A673 (cell line): ENCODE results near the gene LPIN2. TPM values are rescaled to one million over a fixed set of nuclear protein-coding genes. Genes with fewer than 3 reads are reported as not detected.

Experiments
- BruUV-seq: library from RNA; stranded (reverse); fragments of 400-500 nt; replicated peaks from 2 replicates; lab custom pipeline; 2021; lab: Mats Ljungman, UMichigan
- CTCF ChIA-PET: fragments of 300-600 bp; sonication (Branson Sonifier 250); formaldehyde crosslinking; loops from one replicate; lab custom pipeline; 2022; ENCODE audit warnings: antibody characterized with exemption; lab: Charles Lee
- POLR2A ChIA-PET: fragments of 300-600 bp; sonication (Branson Sonifier 250); formaldehyde crosslinking; loops from one replicate; lab custom pipeline; 2022; ENCODE audit warnings: antibody characterized with exemption; ENCODE audit not compliant: low non-redundant PET; lab: Charles Lee
- DNase-seq: peaks from one replicate; pipeline ENCODE4 v3.0.0-alpha.2; 2015; ENCODE audit warnings: low spot score
- H3K27ac ChIP-seq: fragments of 200-600 bp; sonication (generic); 2 replicates; pipeline ENCODE4 v1.5.1; 2016; ENCODE audit warnings: mixed run types, low read depth, mild to moderate bottlenecking, mixed read lengths, antibody characterized with exemption, low read length; ENCODE audit not compliant: poor library complexity, severe bottlenecking
- H3K27me3 ChIP-seq: fragments of 200-600 bp; sonication (generic); replicated peaks from 2 replicates; pipeline ENCODE4 v1.6.1; 2017; ENCODE audit warnings: mixed run types, low read depth, mild to moderate bottlenecking, mixed read lengths, antibody characterized with exemption, low read length; ENCODE audit not compliant: insufficient read depth, poor library complexity
- H3K36me3 ChIP-seq: fragments of 200-600 bp; sonication (generic); 2 replicates; pipeline ENCODE4 v1.6.1; 2016; ENCODE audit warnings: mixed run types, mild to moderate bottlenecking, mixed read lengths, antibody characterized with exemption, low read length; ENCODE audit not compliant: insufficient read depth, poor library complexity, severe bottlenecking
- H3K4me1 ChIP-seq: fragments of 200-600 bp; sonication (generic); 2 replicates; pipeline ENCODE4 v1.6.1; 2017; ENCODE audit warnings: mixed run types, mild to moderate bottlenecking, mixed read lengths, antibody characterized with exemption, low read length; ENCODE audit not compliant: insufficient read depth, poor library complexity, severe bottlenecking
- H3K4me3 ChIP-seq: fragments of 200-600 bp; sonication (generic); 2 replicates; pipeline ENCODE4 v1.5.1; 2016; ENCODE audit warnings: low read depth, mixed run types, mild to moderate bottlenecking, mixed read lengths, low read length; ENCODE audit not compliant: poor library complexity, severe bottlenecking
- H3K9me3 ChIP-seq: fragments of 200-600 bp; sonication (generic); 2 replicates; pipeline ENCODE4 v1.6.1; 2016; ENCODE audit warnings: mixed run types, low read depth, mild to moderate bottlenecking, mixed read lengths, antibody characterized with exemption, low read length; ENCODE audit not compliant: poor library complexity, severe bottlenecking
- EZH2 ChIP-seq: fragments of 200-600 bp; sonication (generic); IDR thresholded peaks from 2 replicates; pipeline ENCODE4 v1.6.1; 2017; ENCODE audit warnings: borderline replicate concordance, low read depth, mild to moderate bottlenecking, mixed read lengths, antibody characterized with exemption, low read length; ENCODE audit not compliant: poor library complexity, severe bottlenecking
- intact Hi-C: fragments of 100-400 bp; cut with micrococcal nuclease; formaldehyde crosslinking; loops from one replicate; pipeline ENCODE4 v1.10.0; 2022; ENCODE audit not compliant: unreplicated experiment
- total RNA-seq: library from RNA; stranded (reverse); gene quantifications from 2 replicates; pipeline ENCODE4 v1.2.3, GENCODE V29; 2021
- TF ChIP-seq, protein P1 (sequence below): fragments of 300-800, 200-600 bp; sonication (generic); conservative IDR thresholded peaks from 2 replicates; pipeline ENCODE4 v1.5.1; 2017; ENCODE audit warnings: low read depth, mild to moderate bottlenecking, antibody characterized with exemption, low read length, moderate library complexity, mixed read lengths

Gene LPIN2
- total RNA-seq, 1 experiment from 2014 or later = 22.5 TPM

DNA sequence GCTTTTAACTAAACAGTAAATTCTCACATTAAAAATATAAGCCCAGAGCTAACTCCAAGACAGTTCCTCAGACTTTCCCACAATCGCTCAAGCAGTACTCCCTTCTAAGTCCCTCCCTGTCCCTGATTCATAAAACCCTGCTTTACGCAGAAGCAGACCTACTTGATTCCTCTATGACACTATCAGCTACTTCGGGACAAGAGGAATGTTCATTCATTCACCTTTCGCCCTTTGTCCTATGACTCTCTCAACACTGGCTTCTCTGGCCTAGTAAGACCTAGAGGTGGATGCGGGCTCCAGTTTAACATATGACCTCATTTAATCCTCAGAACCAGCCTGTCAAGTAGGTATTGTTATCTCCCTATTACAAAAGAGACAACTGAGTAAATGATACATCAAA, 10.2 kb downstream of the LPIN2 start:
- POLR2A ChIA-PET = no interaction called here
- no peaks in the 10 kb centered on the region for H3K27me3 ChIP-seq
- peaks cover 13% of the 10 kb centered on the region for H3K4me1 ChIP-seq
- intact Hi-C loops = no loop called here
- no peak for TF ChIP-seq EZH2
- TF ChIP-seq, protein P1, sequence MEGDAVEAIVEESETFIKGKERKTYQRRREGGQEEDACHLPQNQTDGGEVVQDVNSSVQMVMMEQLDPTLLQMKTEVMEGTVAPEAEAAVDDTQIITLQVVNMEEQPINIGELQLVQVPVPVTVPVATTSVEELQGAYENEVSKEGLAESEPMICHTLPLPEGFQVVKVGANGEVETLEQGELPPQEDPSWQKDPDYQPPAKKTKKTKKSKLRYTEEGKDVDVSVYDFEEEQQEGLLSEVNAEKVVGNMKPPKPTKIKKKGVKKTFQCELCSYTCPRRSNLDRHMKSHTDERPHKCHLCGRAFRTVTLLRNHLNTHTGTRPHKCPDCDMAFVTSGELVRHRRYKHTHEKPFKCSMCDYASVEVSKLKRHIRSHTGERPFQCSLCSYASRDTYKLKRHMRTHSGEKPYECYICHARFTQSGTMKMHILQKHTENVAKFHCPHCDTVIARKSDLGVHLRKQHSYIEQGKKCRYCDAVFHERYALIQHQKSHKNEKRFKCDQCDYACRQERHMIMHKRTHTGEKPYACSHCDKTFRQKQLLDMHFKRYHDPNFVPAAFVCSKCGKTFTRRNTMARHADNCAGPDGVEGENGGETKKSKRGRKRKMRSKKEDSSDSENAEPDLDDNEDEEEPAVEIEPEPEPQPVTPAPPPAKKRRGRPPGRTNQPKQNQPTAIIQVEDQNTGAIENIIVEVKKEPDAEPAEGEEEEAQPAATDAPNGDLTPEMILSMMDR = no peak
- no peak for DNase-seq
- CTCF ChIA-PET = no interaction called here
- peaks cover 14% of the 10 kb centered on the region for H3K9me3 ChIP-seq
- no peak overlapping the region for H3K27ac ChIP-seq
- no TSS peak for BruUV-seq
- H3K36me3 ChIP-seq = peaks cover 16% of the 10 kb centered on the region
- H3K4me3 ChIP-seq = no peak overlapping the region

DNA sequence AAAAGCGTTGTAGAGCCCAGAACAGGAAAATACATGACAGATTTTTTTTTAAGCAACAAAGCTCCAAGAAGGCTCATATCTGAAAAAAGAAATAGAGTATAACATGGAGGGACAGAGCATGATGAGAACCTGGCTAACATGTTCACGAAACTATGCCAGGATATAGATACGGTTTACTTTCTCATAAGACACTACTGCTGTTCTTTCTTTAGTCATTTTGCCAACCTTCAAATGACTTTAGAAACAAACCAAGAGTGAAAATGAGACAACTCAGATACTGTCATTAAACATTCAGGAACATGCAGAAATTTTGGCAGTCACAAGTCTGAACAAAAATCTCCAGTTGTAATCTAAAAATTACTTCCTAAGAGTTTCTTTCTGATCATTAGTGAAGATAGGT, 14.3 kb downstream of the LPIN2 start:
- TF ChIP-seq, protein P1 = no peak
- TF ChIP-seq EZH2 = no peak
- ChIA-PET POLR2A (no interaction called here), CTCF (no interaction called here)
- peaks cover 6% of the 10 kb centered on the region for H3K9me3 ChIP-seq
- no peak overlapping the region for H3K4me3 ChIP-seq
- no peaks in the 10 kb centered on the region for H3K27me3 ChIP-seq
- H3K4me1 ChIP-seq = peaks cover 22% of the 10 kb centered on the region
- BruUV-seq = no TSS peak
- no peak for DNase-seq
- H3K27ac ChIP-seq = peak overlapping the region; percentile 71
- peaks cover 5% of the 10 kb centered on the region for H3K36me3 ChIP-seq
- intact Hi-C loops = no loop called here

DNA sequence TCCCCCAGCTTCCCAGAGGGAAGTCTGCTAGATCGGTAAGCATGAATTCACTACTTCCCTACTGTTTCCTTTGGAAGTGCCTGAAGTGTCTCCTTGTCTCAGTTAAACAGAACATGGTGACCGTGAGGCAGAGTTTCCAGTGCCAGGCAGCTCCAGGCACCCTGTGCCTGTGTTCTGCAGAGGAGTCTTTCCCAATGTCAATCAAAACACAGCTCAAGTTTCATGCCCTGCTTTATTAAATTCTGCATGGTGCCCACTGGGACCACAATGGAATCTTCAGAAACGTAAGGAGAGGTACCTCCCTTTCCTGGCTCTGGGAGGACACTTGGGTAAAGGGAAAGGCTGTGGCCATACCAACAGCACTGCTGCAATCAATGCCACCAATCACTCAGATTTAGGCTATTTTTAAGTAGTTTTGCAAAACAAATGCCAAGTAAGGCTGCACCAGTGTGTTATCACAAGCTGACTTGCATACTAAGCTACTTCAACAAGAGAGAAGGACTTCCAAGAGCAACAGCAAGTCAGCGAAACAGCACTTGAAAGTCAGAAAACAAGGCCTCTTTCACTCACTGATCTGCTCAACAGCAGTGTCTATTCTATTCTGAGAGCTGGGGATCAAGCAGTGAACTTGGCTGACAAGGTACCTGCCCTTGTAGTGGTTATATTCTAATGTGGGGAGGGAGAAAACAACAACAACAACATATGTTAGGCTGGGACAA, 14.9 kb downstream of the LPIN2 start:
- H3K36me3 ChIP-seq = peaks cover 5% of the 10 kb centered on the region
- no peaks in the 10 kb centered on the region for H3K27me3 ChIP-seq
- peak overlapping the region; percentile 71 for H3K27ac ChIP-seq
- CTCF ChIA-PET = no interaction called here
- no TSS peak for BruUV-seq
- POLR2A ChIA-PET = no interaction called here
- H3K9me3 ChIP-seq = peaks cover 6% of the 10 kb centered on the region
- no peak overlapping the region for H3K4me3 ChIP-seq
- intact Hi-C loops = no loop called here
- TF ChIP-seq, protein P1 = no peak
- no peak for TF ChIP-seq EZH2
- peaks cover 22% of the 10 kb centered on the region for H3K4me1 ChIP-seq
- DNase-seq = no peak
